Measurements from ENCODE around the gene SPRED1. TPM values are rescaled to one million over a fixed set of nuclear protein-coding genes. Genes with fewer than 3 reads are reported as not detected.

Gene SPRED1
- total and polyA plus RNA-seq, 2 donors (not counting 1 experiment from before 2014, with no cell fraction given): 0.09 to 2.1 TPM

- no peak overlapping the region for H3K27ac ChIP-seq (ENCODE audit: low read length in 2 of 2)
- no peaks in the 10 kb centered on the region for H3K9me3 ChIP-seq (ENCODE audit: control extremely low read depth in 1 of 3, control insufficient read depth in 2 of 3, insufficient read depth in 1 of 3, low read length in 2 of 3)
- no peaks in the 10 kb centered on the region for H3K27me3 ChIP-seq (replicated peaks in 1 of 4; ENCODE audit: control extremely low read depth in 1 of 4, control insufficient read depth in 3 of 4, insufficient read depth in 4 of 4, low read length in 3 of 4)
- ChIA-PET POLR2A (no interaction called here), CTCF (no interaction called here)
- Mint-ChIP-seq H3K27ac (no peak overlapping the region), H3K9me3 (ENCODE audit: insufficient read depth) (no peaks in the 10 kb centered on the region), H3K4me1 (peaks cover 6% of the 10 kb centered on the region), H3K4me3 (no peak overlapping the region), H3K27me3 (no peaks in the 10 kb centered on the region)
- intact Hi-C loops (cut with micrococcal nuclease): no loop called here
- no peaks in the 10 kb centered on the region for H3K36me3 ChIP-seq (replicated peaks in 1 of 2; ENCODE audit: control extremely low read depth in 1 of 2, control insufficient read depth in 1 of 2, extremely low read depth in 1 of 2, insufficient read depth in 2 of 2, low read length in 1 of 2)
- no peaks in the 10 kb centered on the region for H3K79me2 ChIP-seq (ENCODE audit: control insufficient read depth, insufficient read depth, low read length)
- 100% methylated on average over 2 of the region's 2 CpGs for WGBS (ENCODE audit: insufficient coverage)
- H4K20me1 ChIP-seq (ENCODE audit: control insufficient read depth, insufficient read depth, low read length, poor library complexity, severe bottlenecking): no peaks in the 10 kb centered on the region
- no peak overlapping the region for H3K4me2 ChIP-seq (replicated peaks; ENCODE audit: low read depth, low read length, poor library complexity, severe bottlenecking)
- ATAC-seq (ENCODE audit: low read depth) (no peak), DNase-seq (no peak)
- no peak for TF ChIP-seq EZH2 (IDR thresholded peaks at IDR 0.05; ENCODE audit: borderline replicate concordance, insufficient read depth, low read depth, low read length, poor library complexity, severe bottlenecking)
- TF ChIP-seq CTCF (IDR thresholded peaks at IDR 0.05): no peak
- H3K4me3 ChIP-seq (ENCODE audit: control extremely low read depth in 1 of 5, extremely low read depth in 1 of 5, insufficient read depth in 1 of 5, low read depth in 2 of 5, low read length in 4 of 5): no peak overlapping the region
- peaks cover 3 to 4% of the 10 kb centered on the region in 2 donors for H3K4me1 ChIP-seq (ENCODE audit: control insufficient read depth in 2 of 2, insufficient read depth in 2 of 2, low read length in 2 of 2)
- no peak overlapping the region for H3K9ac ChIP-seq (ENCODE audit: low read length)
- H2AFZ ChIP-seq (ENCODE audit: insufficient read depth, low read depth, low read length, poor library complexity, severe bottlenecking): no peak overlapping the region
Observed at GRCh38 chr15:38259134-38259533, 6.5 kb downstream of the SPRED1 start.

GRCh38 chr15:38260077-38260476 lies 7.4 kb downstream of the SPRED1 start:
- ATAC-seq (ENCODE audit: low read depth) (no peak), DNase-seq (no peak)
- H3K4me3 ChIP-seq (ENCODE audit: control extremely low read depth in 1 of 5, extremely low read depth in 1 of 5, insufficient read depth in 1 of 5, low read depth in 2 of 5, low read length in 4 of 5): no peak overlapping the region
- TF ChIP-seq EZH2 (IDR thresholded peaks at IDR 0.05; ENCODE audit: borderline replicate concordance, insufficient read depth, low read depth, low read length, poor library complexity, severe bottlenecking) (no peak), CTCF (IDR thresholded peaks at IDR 0.05) (no peak)
- H3K27ac ChIP-seq (ENCODE audit: low read length in 2 of 2): no peak overlapping the region
- H4K20me1 ChIP-seq (ENCODE audit: control insufficient read depth, insufficient read depth, low read length, poor library complexity, severe bottlenecking): no peaks in the 10 kb centered on the region
- Mint-ChIP-seq H3K27ac (no peak overlapping the region), H3K9me3 (ENCODE audit: insufficient read depth) (no peaks in the 10 kb centered on the region), H3K4me1 (no peaks in the 10 kb centered on the region), H3K27me3 (no peaks in the 10 kb centered on the region), H3K4me3 (no peak overlapping the region)
- H3K4me1 ChIP-seq (ENCODE audit: control insufficient read depth in 2 of 2, insufficient read depth in 2 of 2, low read length in 2 of 2): no peaks in the 10 kb centered on the region
- H3K4me2 ChIP-seq (replicated peaks; ENCODE audit: low read depth, low read length, poor library complexity, severe bottlenecking): no peak overlapping the region
- CTCF ChIA-PET: no interaction called here
- WGBS (ENCODE audit: insufficient coverage): no CpG with 5 or more reads among the region's 2 CpGs
- no peaks in the 10 kb centered on the region for H3K36me3 ChIP-seq (replicated peaks in 1 of 2; ENCODE audit: control extremely low read depth in 1 of 2, control insufficient read depth in 1 of 2, extremely low read depth in 1 of 2, insufficient read depth in 2 of 2, low read length in 1 of 2)
- intact Hi-C loops (cut with micrococcal nuclease): no loop called here
- no peak overlapping the region for H3K9ac ChIP-seq (ENCODE audit: low read length)
- H2AFZ ChIP-seq (ENCODE audit: insufficient read depth, low read depth, low read length, poor library complexity, severe bottlenecking): no peak overlapping the region
- no peaks in the 10 kb centered on the region for H3K79me2 ChIP-seq (ENCODE audit: control insufficient read depth, insufficient read depth, low read length)
- no peaks in the 10 kb centered on the region for H3K27me3 ChIP-seq (replicated peaks in 1 of 4; ENCODE audit: control extremely low read depth in 1 of 4, control insufficient read depth in 3 of 4, insufficient read depth in 4 of 4, low read length in 3 of 4)
- POLR2A ChIA-PET: no interaction called here
- H3K9me3 ChIP-seq (ENCODE audit: control extremely low read depth in 1 of 3, control insufficient read depth in 2 of 3, insufficient read depth in 1 of 3, low read length in 2 of 3): no peaks in the 10 kb centered on the region
